Right lobe of liver (tissue), 6 donors: ENCODE measurements around the gene ZNF691. TPM values are rescaled to one million over a fixed set of nuclear protein-coding genes. Genes with fewer than 3 reads are reported as not detected.

Source experiments
- ATAC-seq, 4 donors: fragments of 200-7000 bp; cut with Tn5 transposase; one replicate each; pipeline ENCODE4 v1.9.1; 2020; ENCODE audit warnings: mild to moderate bottlenecking in 4 of 4, moderate library complexity in 4 of 4
- DNase-seq, 3 donors: peaks; one replicate each; pipeline ENCODE4 v3.0.0-alpha.2; 2020
- H3K27ac ChIP-seq, 3 donors: fragments of 200-600 bp; one replicate each; pipeline ENCODE4 v1.8.0; 2022
- H3K27me3 ChIP-seq, 2 donors: fragments of 200-600 bp; one replicate each; pipeline ENCODE4 v1.8.0; 2022
- H3K36me3 ChIP-seq, 4 donors: fragments of 200-600 bp; sonication (generic) in 1 of 4; one replicate each; pipeline versions ENCODE4 v1.5.1 to v1.8.0; 2017 to 2022; ENCODE audit warnings: control low read depth in 1 of 4
- H3K4me1 ChIP-seq, 4 donors: fragments of 200-600 bp; sonication (generic) in 1 of 4; one replicate each; pipeline versions ENCODE4 v1.5.1 to v1.8.0; 2017 to 2022; ENCODE audit warnings: control low read depth in 1 of 4
- H3K4me3 ChIP-seq, 3 donors: fragments of 200-600 bp; one replicate each; pipeline ENCODE4 v1.8.0; 2022
- H3K9me3 ChIP-seq, 4 donors: fragments of 200-600 bp; sonication (generic) in 1 of 4; one replicate each; pipeline versions ENCODE4 v1.5.1 to v1.8.0; 2017 to 2022; ENCODE audit warnings: control low read depth in 1 of 4
- CTCF ChIP-seq, 4 donors: fragments of 200-600 bp in 3 of 4; fragments of 450-650 bp in 1 of 4; IDR thresholded peaks; one replicate each; pipeline versions ENCODE4 v1.5.1 to v1.8.0; 2016 to 2022; ENCODE audit warnings: antibody characterized with exemption in 4 of 4, mild to moderate bottlenecking in 2 of 4
- POLR2A ChIP-seq: fragments of 450-650 bp; IDR thresholded peaks from one replicate; pipeline ENCODE4 v1.6.1; 2017; ENCODE audit warnings: antibody characterized with exemption, mild to moderate bottlenecking
- WGBS: methylation state at CpG from one replicate; pipeline ENCODE4 v1.1.6; 2018; ENCODE audit warnings: low coverage, low lambda C conversion rate; ENCODE audit not compliant: insufficient coverage; ENCODE audit errors: missing lambda C conversion rate; 5-methylcytosine and 5-hydroxymethylcytosine counted together
- intact Hi-C, 2 donors: fragments of 100-400 bp; cut with DNase I; formaldehyde crosslinking; loops; one replicate each; pipeline versions ENCODE4 v1.11.2 to v1.14.1; 2022
- total RNA-seq, 6 experiments: library from RNA; depleted of rRNA in 2 of 6; stranded (reverse); fragments of >200 nt in 2 of 6; fragmentation: NEBNext Ultra II Directional in 3 of 6; extraction: Animal tissue kit (Norgen Biotek cat#: 25700) in 3 of 6; gene quantifications; one replicate each; pipeline versions ENCODE4 v1.1.0 to v1.2.4, GENCODE V29; 2016 to 2023
- donor health status: DM: no; HTN: yes; CAD: no.
- donor health status: DM: no; HTN: no; CAD: no.
- donor health status: DM: no; HTN: no; CAD: no.
- donor health status: DM: no; HTN: yes; CAD: no.
- donor health status: DM: no; HTN: yes; CAD: no.

Gene ZNF691
- total RNA-seq, 6 experiments from 2014 or later = 5.0 to 9.5 (median 7.2) TPM

- Histone ChIP-seq H3K4me3 (no peak overlapping the region), H3K9me3 (no peaks in the 10 kb centered on the region), H3K27me3 (no peaks in the 10 kb centered on the region), H3K36me3 (no peaks in the 10 kb centered on the region), H3K4me1 (peaks cover 0 to 72% (median 26%) of the 10 kb centered on the region in 4 donors), H3K27ac (peak overlapping the region in 2 of 3 donors; percentile 27 to 82)
- intact Hi-C loops = no loop called here
- 97% methylated on average over 2 of the region's 2 CpGs for WGBS
- no peak for TF ChIP-seq POLR2A
- TF ChIP-seq CTCF (IDR thresholded peaks at IDR 0.05) = no peak
- DNase-seq (no peak), ATAC-seq (no peak)
Observed at GRCh38 chr1:42821690-42822089, 24.7 kb upstream of the ZNF691 start.

- intact Hi-C loops = no loop called here
- DNase-seq (no peak), ATAC-seq (peak; percentile 56 to 69 (median 57))
- H3K36me3 ChIP-seq = peaks cover 0 to under 1% (median 0%) of the 10 kb centered on the region in 4 donors
- H3K27me3 ChIP-seq = no peaks in the 10 kb centered on the region
- peaks cover 0 to 72% (median 26%) of the 10 kb centered on the region in 4 donors for H3K4me1 ChIP-seq
- peak overlapping the region; percentile 27 to 82 (median 29) for H3K27ac ChIP-seq
- H3K4me3 ChIP-seq = no peak overlapping the region
- H3K9me3 ChIP-seq = no peaks in the 10 kb centered on the region
- TF ChIP-seq CTCF (IDR thresholded peaks at IDR 0.05) = no peak
- no peak for TF ChIP-seq POLR2A
- WGBS = 14% methylated on average over 2 of the region's 2 CpGs
Observed at GRCh38 chr1:42822800-42823392, 23.5 kb upstream of the ZNF691 start.

GRCh38 chr1:42824481-42825035, 21.9 kb upstream of the ZNF691 start:
- TF ChIP-seq POLR2A (no peak), CTCF (IDR thresholded peaks at IDR 0.05) (no peak)
- WGBS = 80% methylated on average over 3 of the region's 4 CpGs
- DNase-seq (no peak), ATAC-seq (no peak)
- intact Hi-C loops = no loop called here
- Histone ChIP-seq H3K4me1 (peaks cover 0 to 61% (median 20%) of the 10 kb centered on the region in 4 donors), H3K9me3 (no peaks in the 10 kb centered on the region), H3K4me3 (no peak overlapping the region), H3K36me3 (peaks cover 0 to 3% (median 0%) of the 10 kb centered on the region in 4 donors), H3K27ac (no peak overlapping the region), H3K27me3 (no peaks in the 10 kb centered on the region)

- H3K4me1 ChIP-seq = peaks cover 0 to 54% (median 17%) of the 10 kb centered on the region in 4 donors
- peaks cover 0 to 5% (median 0%) of the 10 kb centered on the region in 4 donors for H3K36me3 ChIP-seq
- no peak overlapping the region for H3K27ac ChIP-seq
- H3K9me3 ChIP-seq = no peaks in the 10 kb centered on the region
- H3K4me3 ChIP-seq = no peak overlapping the region
- ATAC-seq (no peak), DNase-seq (no peak)
- 75% methylated on average over 7 of the region's 10 CpGs for WGBS
- TF ChIP-seq CTCF (IDR thresholded peaks at IDR 0.05) (no peak), POLR2A (no peak)
- H3K27me3 ChIP-seq = no peaks in the 10 kb centered on the region
- intact Hi-C loops = no loop called here
Observed at GRCh38 chr1:42825036-42825851, 21.2 kb upstream of the ZNF691 start.
